H1 (cell line): ENCODE measurements around the gene SLC1A4. TPM values are rescaled to one million over a fixed set of nuclear protein-coding genes. Genes with fewer than 3 reads are reported as not detected.

ENCODE experiments used
- CHD2 ChIP-seq: IDR thresholded peaks from 2 replicates; pipeline ENCODE4 v1.6.1; 2012; ENCODE audit warnings: low read length, improper control_type of control experiment
- POLR2AphosphoS5 ChIP-seq: IDR thresholded peaks from 2 replicates; pipeline ENCODE4 v1.6.1; 2011; ENCODE audit warnings: low read depth, low read length
- RNF2 ChIP-seq: fragments of 200-900, 300-1000 bp; sonication (generic); IDR thresholded peaks from 2 replicates; pipeline ENCODE4 v1.7.1; 2016; ENCODE audit warnings: borderline replicate concordance, low read depth, mild to moderate bottlenecking, antibody characterized with exemption, low read length; ENCODE audit not compliant: poor library complexity, severe bottlenecking; ENCODE audit errors: missing control alignments
- TCF12 ChIP-seq: IDR thresholded peaks from 2 replicates; pipeline ENCODE4 v1.6.1; 2011; ENCODE audit warnings: low read depth, mild to moderate bottlenecking, low read length
- USF2 ChIP-seq: IDR thresholded peaks from 2 replicates; pipeline ENCODE4 v1.6.1; 2011; ENCODE audit warnings: low read length, improper control_type of control experiment
- polyA plus RNA-seq, 7 experiments: library from polyadenylated mRNA; depleted of rRNA in 3 of 7; stranded (reverse) in 5 of 7; unstranded in 2 of 7; fragments of >200 nt in 5 of 7; fragments of 200-250 nt in 2 of 7; gene quantifications; 1 replicate in 5 of 7; 2 replicates in 1 of 7; 4 replicates in 1 of 7; pipeline versions ENCODE4 v1.2.1 to v1.2.3, GENCODE V29; 2011 to 2013; ENCODE audit warnings: missing spikeins in 2 of 7, mixed read lengths in 2 of 7
- total RNA-seq: library from RNA; stranded (reverse); fragmentation: NEBNext Ultra II Directional; extraction: Animal tissue kit (Norgen Biotek cat#: 25700); gene quantifications from 2 replicates; pipeline ENCODE4 v1.2.1, GENCODE V29; 2021

Gene SLC1A4
- total and polyA plus RNA-seq, 2 of the 8 experiments (the other 6 are each of a cell fraction or from before 2014, with no cell fraction given), result 0.44 to 0.86 TPM

GRCh38 chr2:64988420-64989125 lies 626 bp upstream of the SLC1A4 start (continued):
- TF ChIP-seq USF2 (no peak), CHD2 (no peak), POLR2AphosphoS5 (no peak), RNF2 (peak; percentile 11), TCF12 (no peak)
